ENCODE results near the gene POFUT2. TPM values are rescaled to one million over a fixed set of nuclear protein-coding genes. Genes with fewer than 3 reads are reported as not detected.

Gene POFUT2
- total RNA-seq, 1 experiment from 2014 or later = 31.4 TPM

- CTCF ChIA-PET = no interaction called here
Measured at GRCh38 chr21:45220714-45221490, 66.8 kb downstream of the POFUT2 start.

GRCh38 chr21:45220071-45220481, 67.6 kb downstream of the POFUT2 start:
- intact Hi-C loops (cut with micrococcal nuclease; ENCODE audit: unreplicated experiment) = no loop called here
- TF ChIP-seq CTCF (IDR thresholded peaks at IDR 0.05; ENCODE audit: unreplicated experiment) = no peak
- DNase-seq = no peak
- CTCF ChIA-PET = interaction anchor here (0.7 kb wide), 1 partner anchor 343 kb away, joined by 4 read pairs; no protein-coding TSS in a partner anchor
- H3K9me3 Mint-ChIP-seq (ENCODE audit: low read depth, unreplicated experiment) = peaks cover 11% of the 10 kb centered on the region
- H3K36me3 Mint-ChIP-seq (ENCODE audit: insufficient read depth, unreplicated experiment) = no peaks in the 10 kb centered on the region
- no peak overlapping the region for H3K4me3 Mint-ChIP-seq (ENCODE audit: low read depth, unreplicated experiment)
- no peak overlapping the region for H3K27ac Mint-ChIP-seq (ENCODE audit: unreplicated experiment)
- no peaks in the 10 kb centered on the region for H3K4me1 Mint-ChIP-seq (ENCODE audit: low read depth, unreplicated experiment)
- H3K27me3 Mint-ChIP-seq (ENCODE audit: unreplicated experiment) = peaks cover 38% of the 10 kb centered on the region
- BruUV-seq (replicated peaks) = no TSS peak

More at GRCh38 chr21:45220714-45221490, 66.8 kb downstream of the POFUT2 start:
- Mint-ChIP-seq H3K4me1 (ENCODE audit: low read depth, unreplicated experiment) (no peaks in the 10 kb centered on the region), H3K27me3 (ENCODE audit: unreplicated experiment) (peaks cover 45% of the 10 kb centered on the region), H3K9me3 (ENCODE audit: low read depth, unreplicated experiment) (peaks cover 11% of the 10 kb centered on the region), H3K36me3 (ENCODE audit: insufficient read depth, unreplicated experiment) (no peaks in the 10 kb centered on the region), H3K4me3 (ENCODE audit: low read depth, unreplicated experiment) (no peak overlapping the region), H3K27ac (ENCODE audit: unreplicated experiment) (no peak overlapping the region)
- no TSS peak for BruUV-seq (replicated peaks)
- no peak for DNase-seq
- TF ChIP-seq CTCF (IDR thresholded peaks at IDR 0.05; ENCODE audit: unreplicated experiment) = no peak
- intact Hi-C loops (cut with micrococcal nuclease; ENCODE audit: unreplicated experiment) = no loop called here

- Mint-ChIP-seq H3K27ac (ENCODE audit: unreplicated experiment) (no peak overlapping the region), H3K4me1 (ENCODE audit: low read depth, unreplicated experiment) (no peaks in the 10 kb centered on the region), H3K27me3 (ENCODE audit: unreplicated experiment) (peaks cover 38% of the 10 kb centered on the region), H3K36me3 (ENCODE audit: insufficient read depth, unreplicated experiment) (no peaks in the 10 kb centered on the region), H3K9me3 (ENCODE audit: low read depth, unreplicated experiment) (peaks cover 11% of the 10 kb centered on the region), H3K4me3 (ENCODE audit: low read depth, unreplicated experiment) (no peak overlapping the region)
- intact Hi-C loops (cut with micrococcal nuclease; ENCODE audit: unreplicated experiment) = no loop called here
- DNase-seq = no peak
- BruUV-seq (replicated peaks) = no TSS peak
- CTCF ChIA-PET = interaction anchor here (0.7 kb wide), 1 partner anchor 343 kb away, joined by 4 read pairs; no protein-coding TSS in a partner anchor
- TF ChIP-seq CTCF (IDR thresholded peaks at IDR 0.05; ENCODE audit: unreplicated experiment) = no peak
Measured at GRCh38 chr21:45219517-45219916, 68.2 kb downstream of the POFUT2 start.

GRCh38 chr21:45217010-45217409, 70.7 kb downstream of the POFUT2 start:
- TF ChIP-seq CTCF (IDR thresholded peaks at IDR 0.05; ENCODE audit: unreplicated experiment) = no peak
- H3K27ac Mint-ChIP-seq (ENCODE audit: unreplicated experiment) = no peak overlapping the region
- peaks cover 38% of the 10 kb centered on the region for H3K27me3 Mint-ChIP-seq (ENCODE audit: unreplicated experiment)
- no peaks in the 10 kb centered on the region for H3K4me1 Mint-ChIP-seq (ENCODE audit: low read depth, unreplicated experiment)
- no peak overlapping the region for H3K4me3 Mint-ChIP-seq (ENCODE audit: low read depth, unreplicated experiment)
- no peak for DNase-seq
- H3K9me3 Mint-ChIP-seq (ENCODE audit: low read depth, unreplicated experiment) = peaks cover 11% of the 10 kb centered on the region
- CTCF ChIA-PET = no interaction called here
- BruUV-seq (replicated peaks) = no TSS peak
- intact Hi-C loops (cut with micrococcal nuclease; ENCODE audit: unreplicated experiment) = no loop called here
- no peaks in the 10 kb centered on the region for H3K36me3 Mint-ChIP-seq (ENCODE audit: insufficient read depth, unreplicated experiment)
